ENCODE measurements around the gene TMEM51.
"Not testable (repeated sequence)": the region's sequence is repeated elsewhere in the genome, so short reads cannot be mapped to it uniquely, and the experiment has no call there.

The TMEM51 gene

DNA sequence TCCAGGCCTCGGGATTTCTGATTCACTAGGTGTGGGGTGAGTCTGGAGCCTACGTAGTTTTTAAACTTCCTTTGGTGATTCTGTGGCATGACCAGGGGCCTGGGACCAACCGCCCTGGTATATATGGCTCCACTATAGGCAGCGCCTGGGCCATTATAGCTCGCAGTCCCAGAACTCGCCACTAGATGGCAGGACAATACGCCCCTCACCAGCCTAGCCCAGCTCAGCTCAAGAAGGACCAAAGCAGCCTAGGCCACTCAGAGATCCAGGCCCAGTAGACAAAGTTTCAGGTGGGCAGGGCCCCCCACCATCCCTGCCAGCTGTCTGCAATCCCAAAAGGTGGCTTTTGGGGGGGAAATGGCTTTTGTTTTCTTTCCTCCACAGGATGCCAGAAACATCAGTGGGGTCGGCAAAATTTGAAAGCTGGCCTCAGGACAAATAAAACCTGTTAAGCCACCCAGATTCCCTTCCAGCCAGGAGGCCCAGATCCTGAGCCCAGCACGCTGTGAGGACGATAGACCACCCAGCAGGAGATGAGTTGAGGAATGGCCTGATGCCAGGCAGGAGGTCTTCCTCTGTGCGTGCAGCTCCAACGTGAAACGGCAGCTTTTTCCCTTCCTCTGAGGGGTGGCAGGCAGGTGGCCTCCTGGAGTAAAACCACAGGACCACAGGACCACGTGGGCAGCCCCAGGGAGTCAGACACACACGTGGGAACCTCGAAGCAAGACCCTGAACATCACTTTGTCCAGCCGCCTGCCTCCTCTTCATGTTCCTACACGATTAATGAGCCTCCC lies 24.8 kb upstream of the TMEM51 start:
- FAIRE-seq, result no peak

DNA sequence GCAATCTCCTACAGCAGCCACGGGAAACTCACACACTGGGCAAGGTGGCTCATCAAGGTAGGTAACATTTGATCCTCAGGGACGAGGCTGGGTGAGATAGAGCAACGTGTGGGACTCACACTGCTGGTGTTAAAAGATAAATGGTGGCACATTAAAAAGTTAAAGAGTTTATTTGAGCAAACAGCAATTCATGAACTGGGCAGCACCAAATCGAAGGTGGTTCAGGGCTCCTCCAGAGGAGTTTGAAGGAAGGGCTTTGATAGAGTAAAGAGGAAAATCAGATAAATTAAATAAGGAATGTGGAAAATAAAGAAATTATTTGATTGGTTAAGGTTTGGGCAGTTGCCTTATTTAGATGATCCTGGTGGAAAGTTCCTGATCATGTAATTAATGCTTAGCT lies 23.6 kb upstream of the TMEM51 start:
- no peak for FAIRE-seq

DNA sequence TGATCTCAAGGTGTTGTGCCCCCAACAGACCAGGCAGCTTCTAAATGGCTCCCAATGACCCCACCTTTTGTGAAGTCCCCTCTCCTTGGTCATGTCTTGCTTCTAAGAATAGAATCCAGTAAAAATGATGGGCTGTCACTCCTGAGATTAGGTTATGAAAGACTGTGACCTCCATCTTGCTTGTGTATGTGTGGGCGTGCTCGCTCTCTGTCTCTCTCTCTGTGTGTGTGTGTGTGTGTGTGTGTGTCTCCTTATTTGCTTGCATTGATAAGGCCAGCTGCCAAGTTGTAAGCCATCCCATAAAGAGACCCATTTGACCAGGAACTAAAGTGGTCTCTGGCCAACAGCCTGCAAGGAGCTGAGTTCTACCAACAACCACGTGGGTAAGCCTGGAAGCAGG lies 22.9 kb upstream of the TMEM51 start:
- FAIRE-seq, result no peak

DNA sequence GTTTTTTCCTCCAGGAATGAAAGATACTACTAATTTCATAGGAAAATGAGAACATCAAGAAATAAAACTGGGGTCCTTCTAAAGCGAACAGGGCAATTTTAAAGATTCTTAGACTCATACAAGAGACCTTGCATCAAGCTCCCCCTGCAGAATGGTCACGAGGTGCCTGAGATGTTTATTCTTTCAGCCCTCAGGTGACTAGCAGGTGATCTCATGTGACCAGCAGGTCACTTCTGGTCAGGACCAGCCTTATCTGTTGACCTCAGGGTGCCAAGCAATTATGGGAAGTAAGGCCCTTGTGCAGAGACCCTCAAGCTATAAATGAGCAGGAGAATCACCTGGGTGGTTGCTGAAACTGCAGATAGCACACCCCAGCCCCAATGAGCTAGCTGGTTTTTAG lies 20.6 kb upstream of the TMEM51 start:
- no peak for FAIRE-seq

DNA sequence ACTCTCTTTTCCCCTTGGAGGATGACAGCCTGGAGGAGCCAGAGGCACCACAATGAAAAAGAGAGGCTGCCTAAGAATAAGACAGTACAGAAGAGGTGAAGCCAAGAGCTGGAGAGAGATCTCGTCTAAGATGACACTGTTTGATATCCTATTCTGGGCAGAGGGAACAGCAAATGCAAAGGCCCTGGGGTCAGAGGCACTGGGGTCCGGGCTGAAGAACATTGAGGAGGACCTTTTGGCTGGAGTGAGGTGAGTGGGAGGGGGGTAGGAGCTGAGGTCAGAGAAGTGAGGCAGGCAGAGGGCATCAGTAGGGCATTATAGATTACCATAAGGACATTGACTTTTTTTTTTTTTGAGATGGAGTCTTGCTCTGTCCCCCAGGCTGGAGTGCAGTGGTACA lies 19.3 kb upstream of the TMEM51 start:
- no peak for FAIRE-seq

DNA sequence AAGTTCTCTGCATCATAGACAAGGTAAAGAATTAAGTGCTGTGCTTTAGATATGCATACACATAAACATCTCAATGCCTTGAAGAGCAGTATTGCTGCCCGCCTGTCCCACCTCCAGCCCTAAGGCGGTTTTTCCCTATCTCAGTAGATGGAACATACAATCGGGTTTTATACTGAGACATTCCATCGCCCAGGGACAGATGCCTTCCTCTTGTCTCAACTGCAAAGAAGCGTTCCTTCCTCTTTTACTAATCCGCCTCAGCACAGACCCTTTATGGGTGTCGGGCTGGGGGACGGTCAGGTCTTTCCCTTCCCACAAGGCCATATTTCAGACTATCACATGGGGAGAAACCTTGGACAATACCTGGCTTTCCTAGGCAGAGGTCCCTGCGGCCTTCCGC lies 17.9 kb upstream of the TMEM51 start:
- FAIRE-seq, result not testable (repeated sequence)

DNA sequence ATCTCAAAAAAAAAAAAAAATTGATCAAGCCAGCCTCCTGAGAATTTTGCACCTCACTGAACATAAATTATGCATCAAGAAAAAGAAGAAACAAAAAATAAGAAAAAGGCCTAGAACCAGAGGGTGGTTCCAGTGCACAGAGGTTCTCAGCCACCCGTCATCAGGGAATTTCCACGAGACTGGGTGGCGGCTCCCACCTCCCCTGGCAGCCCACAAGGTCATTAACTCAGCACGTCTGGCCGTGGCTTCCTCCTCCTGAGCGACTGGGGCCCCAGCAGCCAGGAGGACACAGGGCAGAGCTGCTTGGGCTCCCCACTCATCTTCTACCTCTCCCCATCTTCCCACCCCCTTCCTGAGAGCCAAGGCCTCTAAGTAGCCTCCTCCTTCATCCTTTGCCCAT lies 15.7 kb upstream of the TMEM51 start:
- no peak for FAIRE-seq

DNA sequence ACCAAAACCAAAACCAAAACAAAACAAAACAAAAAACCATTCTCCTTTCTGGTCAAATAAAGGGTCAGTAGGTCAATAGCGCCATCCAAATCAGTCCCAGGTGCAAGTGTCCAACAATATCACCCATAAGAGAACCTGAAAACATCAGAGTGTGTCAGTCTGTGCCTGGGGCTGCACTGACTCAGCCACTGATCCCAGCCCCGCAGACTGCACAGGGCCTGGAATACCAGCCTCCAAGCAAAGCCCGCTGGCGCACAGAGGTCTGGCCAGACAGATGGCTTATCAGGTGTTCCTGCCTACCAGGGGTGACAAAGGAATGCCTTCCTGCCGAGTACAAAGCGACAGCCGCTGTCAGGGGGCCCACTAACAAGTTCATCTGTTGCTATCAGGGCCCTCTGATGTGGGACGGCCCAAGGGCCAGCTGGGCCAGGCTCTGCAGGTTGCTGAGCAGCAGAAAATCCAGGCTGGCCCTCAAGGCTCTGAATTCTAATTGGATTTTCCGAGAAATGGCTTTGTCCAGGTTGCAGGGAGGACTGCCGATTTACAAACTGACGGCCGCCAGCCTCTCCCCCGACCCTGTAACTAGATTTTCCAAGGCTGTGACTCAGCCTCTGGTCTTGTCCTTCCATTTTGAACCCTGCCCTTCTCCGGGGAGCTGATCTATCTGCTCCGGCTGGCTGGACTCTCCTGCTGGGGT lies 13.7 kb upstream of the TMEM51 start:
- no peak for FAIRE-seq

DNA sequence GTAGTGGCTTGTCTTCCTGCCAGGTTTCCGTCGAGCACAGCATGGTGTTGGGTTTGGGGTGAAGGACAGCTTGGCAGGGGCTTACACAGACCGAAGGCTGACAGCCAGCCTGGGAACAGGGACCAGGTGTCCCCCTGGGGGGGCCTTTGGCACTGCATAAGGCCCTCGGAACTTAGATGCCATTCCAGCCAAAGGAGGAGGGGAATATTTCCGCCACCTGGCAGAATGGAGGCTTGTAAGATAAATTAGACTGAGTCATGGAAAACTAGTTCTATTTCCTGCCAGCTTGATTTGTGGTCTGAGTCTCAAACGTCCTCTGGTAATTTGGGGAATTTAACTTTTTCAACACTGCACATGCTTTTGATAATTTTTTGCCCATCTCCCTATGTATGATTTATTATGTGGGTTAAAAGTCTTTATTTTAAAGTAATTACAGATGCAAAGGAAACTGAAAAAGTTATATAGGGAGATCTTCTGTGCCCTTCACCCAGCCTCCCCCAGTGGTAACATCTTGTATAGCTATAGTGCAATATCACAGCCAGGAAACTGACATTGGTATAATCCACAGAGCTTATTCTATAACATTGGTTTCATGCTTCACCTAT lies 11.5 kb upstream of the TMEM51 start:
- FAIRE-seq, result no peak

DNA sequence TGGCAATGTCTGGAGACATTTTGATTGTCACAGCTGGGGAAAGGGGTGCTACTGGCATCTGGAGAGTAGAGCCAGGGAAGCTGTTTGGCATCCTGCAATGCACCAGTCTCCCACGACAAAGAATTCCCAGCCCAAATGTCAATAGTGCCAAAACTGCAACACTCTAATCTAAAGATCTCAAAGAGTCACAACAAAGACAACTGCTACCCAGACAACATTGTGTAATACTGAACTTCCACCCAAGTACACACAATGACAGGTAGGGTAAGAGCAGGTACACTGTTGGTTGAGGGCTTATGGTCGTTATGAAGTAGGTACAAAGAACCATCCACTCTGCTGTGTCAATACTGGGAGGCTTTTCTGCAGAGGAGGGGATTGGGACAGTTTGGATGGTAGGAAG lies 8.2 kb upstream of the TMEM51 start:
- FAIRE-seq, result no peak

DNA sequence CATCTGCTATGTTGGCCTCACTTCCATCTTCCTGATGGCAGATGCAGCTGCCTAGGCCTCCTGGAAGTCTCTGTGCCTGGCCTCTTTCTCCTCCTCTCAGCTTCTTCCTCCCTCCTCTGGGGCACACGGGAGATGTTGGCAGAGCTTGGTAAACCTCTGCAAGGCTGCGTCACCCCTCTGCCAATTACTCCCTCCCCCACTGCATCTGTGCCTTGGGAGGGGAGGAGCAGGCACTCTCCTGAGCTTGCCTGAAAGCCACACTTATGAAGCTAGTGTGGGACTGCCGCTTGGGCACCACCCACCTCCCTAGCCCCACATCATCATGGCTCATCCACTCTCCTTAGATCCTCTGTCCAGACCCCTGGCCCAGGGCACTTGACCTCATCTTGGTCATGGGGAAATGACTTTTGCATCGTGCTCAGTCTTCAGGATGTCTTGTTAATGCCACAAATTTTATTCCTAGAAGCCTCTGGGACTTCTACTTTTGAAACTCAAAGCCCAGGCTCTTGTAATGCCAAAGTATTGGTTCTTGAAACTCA lies 7.3 kb upstream of the TMEM51 start:
- FAIRE-seq, result no peak

DNA sequence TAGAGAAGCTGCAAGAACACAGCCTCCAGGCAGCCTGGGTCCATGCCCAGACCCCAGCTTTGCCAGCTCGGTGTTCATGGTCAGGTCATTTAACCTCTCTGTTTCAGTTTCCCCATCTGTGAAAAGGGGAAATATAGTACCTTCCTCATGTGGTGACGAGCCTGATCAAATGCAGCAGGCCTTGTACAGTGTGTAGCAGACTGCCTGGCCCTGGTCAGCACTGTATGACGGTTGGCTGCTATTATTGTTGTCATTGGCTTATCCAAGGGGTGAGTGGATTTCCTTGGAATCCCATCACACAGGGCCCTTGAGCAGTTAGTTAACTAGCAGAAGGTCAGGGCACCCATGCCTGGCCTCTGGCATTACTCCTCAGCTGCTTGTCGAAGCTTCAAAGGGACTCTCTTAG lies 6.6 kb upstream of the TMEM51 start:
- FAIRE-seq, result no peak

DNA sequence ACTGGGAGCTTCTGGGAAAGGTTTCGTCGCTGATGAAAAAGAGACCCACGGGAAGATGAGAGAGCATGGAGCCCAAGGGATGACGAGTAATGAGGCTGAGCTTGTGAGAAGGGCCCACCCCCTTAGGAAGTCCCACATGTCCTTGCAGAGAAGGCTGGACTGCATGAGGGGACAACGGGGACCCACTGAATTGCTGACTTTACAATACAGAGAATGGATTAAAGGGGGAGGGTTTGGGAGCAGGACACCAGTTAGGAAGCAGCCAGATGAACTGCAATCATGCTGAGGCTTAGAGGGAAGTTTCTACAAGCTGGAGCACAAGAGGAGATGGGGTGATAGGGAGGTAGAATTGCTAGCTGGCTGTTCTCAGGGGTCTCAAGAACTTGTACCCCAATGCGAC lies 5.5 kb upstream of the TMEM51 start:
- FAIRE-seq, result no peak

DNA sequence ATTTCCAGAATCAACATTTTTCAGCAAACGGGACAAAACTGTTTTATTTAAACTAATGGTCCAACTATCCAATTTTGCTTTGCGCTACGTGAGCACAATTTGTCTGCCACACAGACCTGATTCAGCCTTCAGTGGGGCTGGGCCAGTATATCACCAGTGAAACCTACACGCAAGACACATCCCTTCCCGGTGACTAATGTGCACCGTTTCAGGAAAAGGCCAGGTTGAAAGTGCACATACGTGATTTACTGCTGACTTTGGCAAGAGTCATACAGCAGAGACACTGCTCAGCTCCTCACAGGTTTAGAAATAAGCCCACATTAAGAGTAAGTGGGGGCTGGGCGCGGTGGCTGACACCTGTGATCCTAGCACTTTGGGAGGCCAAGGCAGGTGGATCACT lies 5.1 kb upstream of the TMEM51 start:
- no peak for FAIRE-seq

DNA sequence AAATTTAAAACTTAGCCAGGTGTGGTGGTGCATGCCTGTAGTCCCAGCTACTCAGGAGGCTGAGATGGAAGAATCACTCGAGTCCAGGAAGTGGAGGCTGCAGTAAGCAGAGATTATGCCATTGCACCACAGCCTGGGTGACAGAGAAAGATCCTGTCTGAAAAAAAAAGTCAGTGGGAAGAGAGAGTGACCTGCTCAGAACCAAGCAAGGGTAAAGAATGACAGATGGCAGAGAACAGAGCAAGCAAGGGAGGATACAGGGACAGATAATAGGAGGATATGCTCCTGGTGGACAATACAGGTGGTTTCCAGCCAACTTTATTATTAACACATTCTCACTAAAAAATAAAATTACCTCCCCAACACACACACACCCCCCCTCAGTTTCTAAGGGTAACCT lies 4.6 kb upstream of the TMEM51 start:
- FAIRE-seq, result no peak

DNA sequence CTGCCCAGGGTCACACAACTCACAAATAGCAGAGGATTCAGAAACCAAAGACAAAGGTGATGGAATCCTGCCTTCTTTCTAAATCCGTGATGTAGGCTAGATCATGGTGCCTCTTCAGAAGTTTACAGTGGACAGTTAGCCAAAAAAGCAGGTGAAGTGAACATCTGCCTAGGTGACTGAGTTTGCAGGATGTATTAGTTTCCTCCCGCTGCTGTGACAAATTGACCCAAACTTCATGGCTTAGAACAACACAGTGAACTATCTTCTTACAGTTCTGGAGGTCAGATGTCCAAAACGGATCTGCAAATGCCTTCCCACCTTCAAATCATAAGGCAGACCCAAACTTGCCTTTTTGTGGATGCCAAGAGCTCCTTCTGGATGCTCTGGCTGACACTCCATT lies 3.2 kb upstream of the TMEM51 start:
- no peak for FAIRE-seq

DNA sequence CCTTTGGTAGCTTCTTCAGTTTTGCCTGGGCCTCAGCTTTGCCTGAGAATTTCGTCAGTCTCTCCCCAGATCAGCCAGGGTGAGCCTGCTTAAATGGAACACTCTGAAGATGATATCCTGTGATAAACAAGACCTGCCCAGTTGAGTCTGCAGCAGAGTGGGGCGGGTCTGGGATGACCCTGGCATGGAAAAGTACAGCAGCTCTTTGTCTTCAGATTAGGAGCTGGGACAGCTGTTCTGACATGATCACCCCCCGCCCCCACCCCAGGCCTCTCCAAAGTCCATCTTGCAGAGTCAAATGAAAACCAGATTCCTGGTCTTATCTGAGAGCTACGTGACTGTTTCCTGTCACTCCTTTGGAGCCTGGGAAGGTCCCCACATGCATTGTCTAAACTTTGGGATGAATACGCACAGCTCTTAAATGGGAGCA lies 2.2 kb upstream of the TMEM51 start:
- no peak for FAIRE-seq

DNA sequence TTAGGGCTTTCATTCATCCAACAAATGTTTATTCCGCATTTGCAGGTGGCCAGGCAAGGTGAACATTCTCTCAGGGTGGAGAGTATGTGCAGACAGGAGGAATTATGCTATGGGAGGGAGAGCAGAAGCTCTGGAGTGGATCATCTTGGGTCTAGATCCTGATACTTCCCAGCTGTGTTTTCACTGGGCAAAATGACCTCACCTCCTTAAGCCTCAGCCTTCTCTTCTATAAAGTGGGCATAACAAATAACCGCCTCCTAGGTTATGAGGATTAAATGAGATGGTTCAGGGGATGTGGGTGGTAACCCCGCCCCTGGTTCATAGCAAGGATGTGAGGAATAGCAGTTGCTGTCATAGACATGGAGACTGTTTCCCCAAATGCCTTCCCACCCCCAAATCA lies 1.7 kb upstream of the TMEM51 start:
- FAIRE-seq, result no peak

DNA sequence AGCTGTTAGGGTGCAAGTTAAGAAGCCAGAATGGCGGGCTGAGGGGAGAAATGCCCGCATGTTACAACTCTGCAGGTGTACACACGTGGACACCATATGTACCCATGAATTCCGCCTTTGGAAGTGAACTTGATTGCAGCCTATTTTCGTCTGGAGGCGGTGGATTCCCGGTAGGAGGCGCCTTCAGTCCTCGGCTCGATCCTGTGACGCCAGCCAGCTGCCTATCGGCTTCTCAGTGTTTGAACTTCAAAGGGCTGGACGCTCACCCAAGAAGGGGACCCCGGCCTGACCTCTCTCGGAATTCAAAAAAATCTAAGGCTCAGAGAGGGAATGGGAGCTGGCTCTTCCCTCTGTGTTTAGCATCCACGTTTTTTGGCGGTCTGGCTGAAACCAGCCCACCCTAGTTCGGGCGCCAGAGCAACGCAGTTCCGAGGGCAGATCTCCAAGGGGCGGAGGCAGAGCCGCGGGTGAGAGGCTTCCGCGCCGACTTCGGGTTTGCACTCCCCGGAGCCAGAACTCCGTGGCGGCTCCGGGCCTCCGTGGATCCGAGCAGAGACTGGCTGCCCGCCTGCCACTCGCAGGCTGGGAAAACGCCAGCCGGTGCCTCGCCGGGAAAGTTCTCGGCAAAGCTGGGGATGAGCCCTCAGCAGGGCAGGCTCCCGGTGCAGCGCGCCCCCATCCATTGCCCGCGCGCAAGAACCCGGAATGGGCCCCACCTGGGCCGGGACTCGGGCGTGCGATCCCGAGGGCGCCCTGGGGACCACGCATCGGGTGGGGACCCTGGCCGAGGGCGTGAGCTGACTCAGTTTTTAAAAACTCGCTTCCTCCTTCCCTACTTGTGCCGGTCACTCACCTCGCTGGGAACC lies 996 bp upstream of the TMEM51 start:
- peak; percentile 51 for FAIRE-seq

DNA sequence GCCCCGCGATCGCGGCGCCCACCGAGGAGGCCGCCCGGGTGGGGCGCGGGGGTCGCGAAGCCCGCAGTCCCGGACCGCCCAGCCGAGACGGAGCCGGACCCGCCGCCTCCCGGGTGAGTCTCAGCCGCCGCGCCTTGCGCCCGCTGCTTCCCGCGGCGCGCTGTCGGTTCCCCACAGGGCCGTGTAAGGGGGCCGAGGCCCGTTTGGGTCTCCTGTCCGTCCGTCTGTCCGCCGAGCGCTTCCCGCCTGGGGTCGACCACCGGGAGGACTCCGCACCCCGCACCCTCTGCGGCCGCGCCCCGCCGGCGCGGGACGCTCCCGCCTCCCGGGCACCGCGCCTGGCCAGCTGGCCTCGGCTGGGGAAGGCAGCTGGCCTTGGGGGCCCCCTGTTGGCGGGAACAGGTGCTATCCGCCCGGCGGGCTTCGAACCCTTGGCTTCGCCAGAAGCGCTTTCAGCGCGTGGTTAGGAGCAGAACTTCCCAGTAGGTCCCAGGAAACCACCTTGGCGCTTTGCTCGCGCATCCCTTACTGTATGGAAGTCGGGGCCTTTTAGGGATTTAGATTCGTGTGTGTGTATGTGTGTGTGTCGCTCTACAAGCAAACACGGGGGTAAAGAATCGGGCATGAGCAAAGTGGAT lies 414 bp downstream of the TMEM51 start:
- FAIRE-seq, result no peak

DNA sequence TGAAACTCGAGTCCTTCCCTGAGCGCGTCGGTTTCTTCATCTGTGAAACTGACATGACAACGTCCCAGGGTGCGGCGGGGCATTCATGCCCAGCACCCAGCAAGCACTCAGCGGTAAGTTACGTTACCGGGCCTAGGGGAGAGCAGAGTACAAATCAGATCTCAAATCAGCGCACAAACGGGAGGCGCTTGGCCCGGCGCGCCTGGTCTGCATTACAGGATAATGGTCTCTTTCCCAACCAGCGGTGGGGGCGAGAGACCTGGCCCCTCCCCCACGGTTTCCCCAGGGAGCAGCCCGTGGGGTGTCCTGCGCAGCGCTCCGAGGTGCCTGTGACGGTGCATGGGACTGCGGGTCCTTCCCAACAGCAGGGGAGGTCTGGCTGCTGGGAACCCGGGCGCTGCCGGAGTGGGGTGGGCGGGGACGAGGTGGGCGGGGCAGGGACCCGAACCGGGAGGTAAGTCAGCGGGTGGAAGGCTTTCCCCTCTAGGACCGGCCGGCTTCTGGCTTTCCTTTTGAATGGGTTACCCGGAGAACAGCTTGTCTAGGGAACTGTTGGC lies 1.0 kb downstream of the TMEM51 start:
- no peak for FAIRE-seq

DNA sequence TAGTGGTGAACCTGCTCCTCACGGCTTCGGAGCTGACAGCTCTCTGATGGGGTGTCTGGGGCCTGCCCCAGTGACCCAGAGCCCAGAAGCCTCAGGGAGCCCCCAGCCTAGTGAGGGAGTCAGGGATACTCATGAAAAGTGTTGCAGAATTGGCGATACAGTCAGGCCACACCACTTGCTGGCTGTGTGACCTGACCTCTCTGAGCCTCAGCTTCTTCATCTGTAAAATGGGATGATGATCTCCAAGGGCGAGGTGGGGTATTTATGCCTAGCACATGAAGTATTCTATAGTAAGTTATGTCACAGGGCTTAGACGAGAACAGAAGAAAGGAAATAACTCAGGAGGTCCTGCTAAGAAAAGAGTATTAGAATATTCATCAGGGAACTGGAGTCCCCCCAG lies 1.6 kb downstream of the TMEM51 start:
- no peak for FAIRE-seq
